Measurements from ENCODE around the gene ANP32E.
A peak's percentile ranks its signal among the peaks of the same experiment; 100 is the strongest.
"Not testable (repeated sequence)": the region's sequence is repeated elsewhere in the genome, so short reads cannot be mapped to it uniquely, and the experiment has no call there.

The ANP32E gene

GRCh38 chr1:150213170-150214098 is 22.5 kb downstream of the ANP32E start:
- DNase-seq: peak; percentile 95
- no peaks in the 10 kb centered on the region for H3K36me3 ChIP-seq
- H3K27ac ChIP-seq: peak overlapping the region; percentile 68
- peak overlapping the region; percentile 49 for H3K4me3 ChIP-seq (ENCODE audit: low read depth, low read length)
- no peaks in the 10 kb centered on the region for H3K9me3 ChIP-seq (ENCODE audit: severe bottlenecking)
- no peak for TF ChIP-seq CTCF (IDR thresholded peaks at IDR 0.05; ENCODE audit: low read depth, low read length)
- no peaks in the 10 kb centered on the region for H3K27me3 ChIP-seq (ENCODE audit: insufficient read depth, low read depth, severe bottlenecking)

- no peak for TF ChIP-seq CTCF (IDR thresholded peaks at IDR 0.05; ENCODE audit: low read depth, low read length)
- Histone ChIP-seq H3K27ac (no peak overlapping the region), H3K27me3 (ENCODE audit: insufficient read depth, low read depth, severe bottlenecking) (no peaks in the 10 kb centered on the region), H3K4me3 (ENCODE audit: low read depth, low read length) (no peak overlapping the region), H3K36me3 (no peaks in the 10 kb centered on the region), H3K9me3 (ENCODE audit: severe bottlenecking) (no peaks in the 10 kb centered on the region)
- no peak for DNase-seq
Observed at GRCh38 chr1:150212070-150212469, 23.8 kb downstream of the ANP32E start.

DNA sequence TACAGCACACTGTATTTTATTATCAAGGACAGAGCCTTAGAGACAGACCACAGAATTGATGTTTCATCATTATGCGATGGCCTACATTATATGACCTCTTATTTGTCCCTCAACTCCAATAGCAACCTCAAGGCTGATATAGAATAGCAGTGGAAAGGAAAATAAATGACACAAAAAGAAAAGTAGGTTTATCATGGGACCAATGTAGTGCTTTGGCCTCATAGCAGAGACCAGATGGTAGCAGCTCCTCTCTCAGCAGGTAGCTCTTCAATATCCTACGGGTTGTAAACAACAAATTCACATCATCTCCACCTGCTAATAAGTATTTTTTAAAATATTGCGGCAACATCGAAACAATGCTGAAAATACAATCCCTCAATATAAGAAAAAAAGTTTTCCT is 25.2 kb downstream of the ANP32E start:
- no peaks in the 10 kb centered on the region for H3K9me3 ChIP-seq (ENCODE audit: severe bottlenecking)
- no peak overlapping the region for H3K27ac ChIP-seq
- DNase-seq: no peak
- TF ChIP-seq CTCF (IDR thresholded peaks at IDR 0.05; ENCODE audit: low read depth, low read length): no peak
- H3K27me3 ChIP-seq (ENCODE audit: insufficient read depth, low read depth, severe bottlenecking): no peaks in the 10 kb centered on the region
- H3K36me3 ChIP-seq: no peaks in the 10 kb centered on the region
- H3K4me3 ChIP-seq (ENCODE audit: low read depth, low read length): no peak overlapping the region

GRCh38 chr1:150210091-150210490 is 25.8 kb downstream of the ANP32E start:
- H3K9me3 ChIP-seq (ENCODE audit: severe bottlenecking): no peaks in the 10 kb centered on the region
- H3K4me3 ChIP-seq (ENCODE audit: low read depth, low read length): no peak overlapping the region
- no peak overlapping the region for H3K27ac ChIP-seq
- no peak for TF ChIP-seq CTCF (IDR thresholded peaks at IDR 0.05; ENCODE audit: low read depth, low read length)
- no peaks in the 10 kb centered on the region for H3K27me3 ChIP-seq (ENCODE audit: insufficient read depth, low read depth, severe bottlenecking)
- no peak for DNase-seq
- no peaks in the 10 kb centered on the region for H3K36me3 ChIP-seq

DNA sequence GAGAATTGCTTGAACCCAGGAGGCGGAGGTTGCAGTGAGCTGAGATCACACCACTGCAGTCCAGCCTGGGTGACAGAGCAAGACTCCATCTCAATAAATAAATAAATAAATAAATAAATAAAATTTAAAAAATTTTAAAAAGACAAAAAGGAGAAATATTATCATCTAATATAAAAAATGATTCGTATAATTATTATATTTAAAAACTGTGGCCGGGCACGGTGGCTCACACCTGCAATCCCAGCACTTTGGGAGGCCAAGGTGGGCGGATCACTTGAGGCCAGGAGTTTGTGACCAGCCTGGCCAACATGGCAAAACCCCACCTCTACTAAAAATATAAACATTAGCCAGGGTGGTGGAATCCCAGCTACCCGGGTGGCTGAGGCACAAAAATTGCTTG is 27.5 kb downstream of the ANP32E start:
- not testable (repeated sequence) for H3K9me3 ChIP-seq (ENCODE audit: severe bottlenecking); H3K4me3 ChIP-seq (ENCODE audit: low read depth, low read length); DNase-seq; H3K27me3 ChIP-seq (ENCODE audit: insufficient read depth, low read depth, severe bottlenecking); H3K36me3 ChIP-seq; H3K27ac ChIP-seq

- Histone ChIP-seq H3K4me3 (ENCODE audit: low read depth, low read length) (no peak overlapping the region), H3K27me3 (ENCODE audit: insufficient read depth, low read depth, severe bottlenecking) (no peaks in the 10 kb centered on the region), H3K27ac (no peak overlapping the region), H3K9me3 (ENCODE audit: severe bottlenecking) (no peaks in the 10 kb centered on the region), H3K36me3 (no peaks in the 10 kb centered on the region)
- TF ChIP-seq CTCF (IDR thresholded peaks at IDR 0.05; ENCODE audit: low read depth, low read length): no peak
- no peak for DNase-seq
Observed at GRCh38 chr1:150207281-150207971, 28.5 kb downstream of the ANP32E start.

All from WERI-Rb-1 (cell line).